HG03342 (cell line): ENCODE measurements around the gene DDX60.
"Not testable (repeated sequence)": the region's sequence is repeated elsewhere in the genome, so short reads cannot be mapped to it uniquely, and the experiment has no call there.

ENCODE experiments used
- ATAC-seq: cut with Tn5 transposase; IDR thresholded peaks from one replicate; pipeline ENCODE4 v1.9.1; 2021; ENCODE audit warnings: mild to moderate bottlenecking, moderate library complexity; ENCODE audit not compliant: unreplicated experiment

Gene DDX60

GRCh38 chr4:168293386-168293975 is 25.1 kb downstream of the DDX60 start:
- peak; percentile 44 for ATAC-seq

- no peak for ATAC-seq
These were observed 27.3 kb downstream of the DDX60 start for GRCh38 chr4:168291242-168291641.

- not testable (repeated sequence) for ATAC-seq
These were observed 32.7 kb downstream of the DDX60 start for GRCh38 chr4:168285850-168286249.

GRCh38 chr4:168279556-168279955 is 39.0 kb downstream of the DDX60 start:
- no peak for ATAC-seq

GRCh38 chr4:168275836-168276235 is 42.7 kb downstream of the DDX60 start:
- no peak for ATAC-seq

GRCh38 chr4:168274871-168275270 is 43.7 kb downstream of the DDX60 start:
- no peak for ATAC-seq

- ATAC-seq = no peak
These were observed 44.7 kb downstream of the DDX60 start for GRCh38 chr4:168273838-168274237.

- no peak for ATAC-seq
These were observed 46.1 kb downstream of the DDX60 start for GRCh38 chr4:168272488-168272887.

- no peak for ATAC-seq
These were observed 48.7 kb downstream of the DDX60 start for GRCh38 chr4:168269896-168270295.

- no peak for ATAC-seq
These were observed 53.2 kb downstream of the DDX60 start for GRCh38 chr4:168265327-168265726.

GRCh38 chr4:168264903-168265302 is 53.6 kb downstream of the DDX60 start:
- ATAC-seq = no peak

GRCh38 chr4:168263039-168263438 is 55.5 kb downstream of the DDX60 start:
- no peak for ATAC-seq

GRCh38 chr4:168259096-168259495 is 59.5 kb downstream of the DDX60 start:
- ATAC-seq = peak; percentile 57

- no peak for ATAC-seq
These were observed 60.8 kb downstream of the DDX60 start for GRCh38 chr4:168257768-168258167.

GRCh38 chr4:168248176-168248710 is 70.3 kb downstream of the DDX60 start:
- ATAC-seq = no peak

- ATAC-seq = no peak
These were observed 70.9 kb downstream of the DDX60 start for GRCh38 chr4:168247603-168248002.

GRCh38 chr4:168241953-168242352 is 76.6 kb downstream of the DDX60 start:
- ATAC-seq = no peak

- ATAC-seq = no peak
These were observed 77.7 kb downstream of the DDX60 start for GRCh38 chr4:168240821-168241220.

- ATAC-seq = no peak
These were observed 97.3 kb downstream of the DDX60 start for GRCh38 chr4:168221301-168221700.

GRCh38 chr4:168220893-168221292 is 97.7 kb downstream of the DDX60 start:
- no peak for ATAC-seq

- no peak for ATAC-seq
These were observed 99.9 kb downstream of the DDX60 start for GRCh38 chr4:168218645-168219044.

GRCh38 chr4:168213511-168213910 is 105.0 kb downstream of the DDX60 start:
- ATAC-seq = not testable (repeated sequence)

- no peak for ATAC-seq
These were observed 105.9 kb downstream of the DDX60 start for GRCh38 chr4:168212656-168213055.
